ENCODE measurements around the gene MAP2K4.

DNA sequence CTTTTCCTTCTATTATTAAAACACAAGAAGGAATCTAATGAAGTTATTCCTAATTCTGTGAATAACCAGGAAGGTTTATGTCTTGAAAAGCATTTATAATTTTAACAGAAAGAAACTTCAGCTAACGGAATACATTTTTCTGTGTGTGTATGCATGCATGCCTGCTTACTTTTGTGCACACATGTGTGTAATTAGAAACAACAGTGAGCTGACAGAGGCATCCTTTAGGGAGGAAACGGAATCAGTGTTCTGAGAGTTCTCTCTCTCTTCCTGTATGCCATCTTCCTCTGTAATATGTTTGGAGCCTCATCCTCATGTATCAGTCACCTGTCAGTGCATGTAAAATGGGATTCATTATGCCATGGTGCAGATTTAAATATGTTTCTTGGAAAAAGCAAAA, 107.0 kb downstream of the MAP2K4 start:
- TF ChIP-seq CTCF (IDR thresholded peaks at IDR 0.05): no peak
- no peak for TF ChIP-seq POLR2A (IDR thresholded peaks at IDR 0.05)
